NCI-H510A treated with DMSO at 0.1 percent for 48 hours (cell line): ENCODE results near the gene HESX1.
A peak's percentile ranks its signal among the peaks of the same experiment; 100 is the strongest.

Experiments
- DNase-seq: peaks from one replicate; lab custom pipeline; 2025; lab: John Stamatoyannopoulos, UW

Gene HESX1

DNA sequence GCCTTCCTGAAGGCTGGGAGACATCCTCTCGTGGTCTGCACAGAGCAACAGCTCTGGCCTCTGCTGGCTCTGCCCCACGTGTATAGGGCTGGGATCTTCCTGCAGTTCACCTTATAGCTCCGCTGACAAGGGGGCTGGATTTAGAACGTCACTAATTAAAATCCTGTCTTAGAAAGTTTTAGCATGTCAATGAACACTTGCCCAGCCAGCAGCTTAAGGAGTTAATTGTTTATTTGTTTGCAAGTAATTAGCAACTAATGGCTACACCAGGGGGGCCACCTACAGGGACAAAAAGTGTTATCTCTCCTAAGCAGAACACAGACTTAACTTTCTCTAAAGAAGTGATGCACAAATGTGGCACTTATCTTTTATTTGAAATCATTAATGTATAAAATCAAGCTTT lies at the start of gene HESX1:
TSS of gene HESX1 (minus strand) at position 84 of the 403 bp plus-strand sequence. CDS start at position 24, 60 bp downstream.
- no peak for DNase-seq

DNA sequence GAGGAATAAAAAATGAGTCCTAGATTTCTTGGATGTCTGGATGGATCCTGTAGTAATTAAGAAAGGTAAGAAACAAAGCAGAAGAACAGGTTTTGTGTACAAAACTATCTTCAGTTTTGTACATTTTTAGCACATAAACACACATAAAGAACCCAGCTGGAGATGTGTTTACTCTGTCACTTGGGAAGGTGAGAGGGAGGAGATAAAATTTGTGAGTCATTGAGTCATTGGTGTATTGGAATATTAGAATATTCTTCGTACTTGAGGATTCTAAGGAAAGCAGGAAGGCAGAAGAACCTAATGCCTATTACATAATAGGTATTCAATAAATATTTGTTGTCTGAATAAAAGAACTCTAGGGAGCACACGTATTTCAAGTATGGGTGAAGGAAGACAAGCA lies 45.2 kb upstream of the HESX1 start:
- no peak for DNase-seq

GRCh38 chr3:57234613-57235575 lies 35.1 kb upstream of the HESX1 start:
- no peak for DNase-seq

GRCh38 chr3:57233799-57234198 lies 34.0 kb upstream of the HESX1 start:
- no peak for DNase-seq

DNA sequence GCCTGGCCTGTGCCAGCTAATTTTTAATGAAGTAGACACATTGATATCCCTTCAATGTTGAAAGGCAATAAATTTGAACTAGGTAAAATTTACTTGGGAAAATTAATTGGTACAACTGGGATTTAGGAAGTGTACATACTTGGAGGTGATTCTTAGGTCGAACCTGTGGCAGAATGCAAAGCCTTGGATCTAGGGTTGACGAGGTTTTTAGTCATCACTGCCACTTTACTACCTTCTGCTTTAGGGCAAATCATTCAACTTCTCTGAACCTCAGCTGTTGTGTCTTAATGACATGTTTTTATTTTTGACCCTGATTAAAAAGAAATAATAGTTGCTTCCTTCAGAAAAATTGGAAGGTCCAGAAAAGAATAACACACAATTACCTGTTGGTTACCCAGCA lies 30.2 kb upstream of the HESX1 start:
- DNase-seq: no peak

DNA sequence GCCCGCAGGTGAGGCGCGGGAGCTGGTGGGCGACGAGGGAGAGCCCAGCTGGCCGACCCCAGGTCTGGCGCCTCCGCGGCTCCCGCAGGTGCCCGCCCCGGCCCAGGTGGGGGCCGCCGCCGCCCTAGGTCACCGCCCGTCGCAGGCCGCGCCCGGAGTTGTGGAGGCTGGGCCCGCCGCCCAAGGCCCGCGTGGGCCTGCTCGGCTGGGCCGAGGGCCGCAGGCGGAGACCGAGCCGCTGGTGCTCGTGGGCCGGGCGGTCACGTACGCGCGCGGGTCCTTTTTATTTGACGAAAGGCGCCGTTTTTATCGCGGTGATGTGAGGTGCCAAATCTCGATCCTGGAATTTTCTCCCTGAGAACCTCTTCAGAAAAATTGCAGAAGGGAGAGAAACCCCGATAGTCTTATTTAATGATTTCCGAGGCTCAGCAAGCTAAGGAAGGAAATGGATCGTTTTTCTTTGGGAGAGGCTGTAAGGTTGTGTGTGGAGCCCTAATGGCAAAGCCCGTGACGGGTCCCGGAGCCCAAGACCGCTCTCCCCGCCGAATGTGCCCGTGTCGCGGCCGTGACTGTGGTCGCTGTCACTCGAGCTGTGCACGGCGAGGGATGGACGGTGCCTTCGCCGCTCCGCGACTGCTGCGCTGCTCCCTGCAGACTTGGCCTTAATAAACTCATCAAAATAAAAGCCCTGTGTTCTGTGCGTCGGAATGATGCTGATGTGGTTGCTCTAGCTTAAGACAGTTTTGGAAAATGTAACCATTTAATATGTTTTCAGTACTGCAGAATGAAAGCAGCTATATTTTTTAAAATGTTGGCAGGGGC lies 28.4 kb upstream of the HESX1 start:
- DNase-seq: no peak

GRCh38 chr3:57227204-57227929 lies 27.6 kb upstream of the HESX1 start, which contains the start of gene APPL1:
Gene APPL1 (plus strand): TSS chr3:57227729. CDS start chr3:57227884, 155 bp downstream.
- peak; percentile 82 for DNase-seq

- no peak for DNase-seq
These were observed 26.4 kb upstream of the HESX1 start for GRCh38 chr3:57226176-57226575.

GRCh38 chr3:57224856-57225255 lies 25.1 kb upstream of the HESX1 start:
- no peak for DNase-seq

DNA sequence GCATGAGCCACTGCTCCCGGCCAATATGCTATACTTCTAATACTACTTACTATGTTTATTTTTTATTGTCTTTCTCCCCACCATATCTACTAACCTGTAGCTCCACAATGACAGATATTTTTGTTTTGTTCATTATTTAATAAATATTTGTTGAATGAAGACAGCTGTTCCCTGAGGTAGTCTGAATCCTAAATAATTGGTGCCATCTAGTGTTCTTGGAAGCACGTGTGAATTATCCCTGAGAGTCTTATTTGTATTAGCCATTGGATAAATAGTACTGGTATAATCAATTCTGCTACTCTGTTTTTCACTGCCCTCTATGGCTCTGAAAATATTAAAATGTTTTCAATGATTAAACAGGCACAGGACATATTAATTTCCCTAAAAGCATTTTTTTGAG lies 22.1 kb upstream of the HESX1 start:
- peak; percentile 6 for DNase-seq

DNA sequence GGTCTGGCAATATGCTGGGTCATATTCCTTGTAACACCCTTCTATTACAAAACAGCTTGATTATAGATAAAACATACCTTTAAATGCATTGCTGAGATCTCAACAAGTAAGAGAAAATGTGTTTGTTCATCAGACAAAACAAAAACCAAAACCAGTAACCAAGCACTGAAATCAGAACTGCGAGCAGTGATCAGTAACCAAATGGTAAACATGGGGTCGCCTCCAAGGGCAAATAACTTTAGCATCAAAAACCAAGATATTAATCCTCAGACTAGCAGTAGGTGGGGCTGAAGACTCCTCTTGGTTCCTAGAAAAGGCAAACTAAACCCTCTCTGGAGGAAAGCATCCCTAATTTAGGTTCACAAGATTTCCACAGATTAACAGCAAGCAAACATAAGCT lies 6.6 kb upstream of the HESX1 start:
- no peak for DNase-seq

DNA sequence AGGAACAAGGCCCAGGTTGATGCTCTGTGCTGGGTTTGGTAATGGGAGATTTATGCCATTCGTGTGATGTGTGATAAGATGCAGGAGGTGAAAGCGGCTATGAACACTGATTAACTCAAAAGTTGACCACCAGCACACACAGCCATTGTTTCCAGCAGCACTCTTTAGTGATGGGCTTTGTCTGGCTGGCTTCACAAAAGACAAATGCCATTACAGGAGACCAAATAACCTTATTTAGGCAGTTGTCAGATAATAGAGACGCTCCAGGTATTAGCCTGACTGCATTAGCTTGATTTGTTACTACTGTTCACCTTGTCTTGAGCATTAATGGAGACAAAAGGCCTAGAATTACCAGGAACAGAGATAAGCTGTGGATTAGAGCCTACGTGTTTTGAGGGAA lies 5.1 kb downstream of the HESX1 start:
- DNase-seq: no peak

DNA sequence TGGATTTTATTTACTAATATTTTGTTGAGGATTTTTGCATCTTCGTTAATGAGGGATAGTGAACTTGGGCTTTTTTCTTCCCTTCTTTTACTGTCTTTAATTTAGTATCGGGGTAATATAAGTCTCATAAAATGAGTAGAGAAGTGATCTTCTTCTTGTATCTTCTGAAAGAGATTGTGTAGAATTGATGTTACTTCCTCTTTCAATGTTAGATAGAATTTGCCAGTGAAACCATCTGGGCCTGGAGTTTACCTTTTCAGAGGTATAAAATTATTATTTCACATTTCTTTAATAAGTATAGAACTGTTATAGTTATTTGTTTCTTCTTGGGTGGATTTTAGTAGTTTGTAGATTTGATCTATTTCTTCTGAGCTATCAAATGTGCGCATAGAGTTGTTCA lies 7.8 kb downstream of the HESX1 start:
- no peak for DNase-seq

GRCh38 chr3:57184526-57184925 lies 15.3 kb downstream of the HESX1 start:
- no peak for DNase-seq

DNA sequence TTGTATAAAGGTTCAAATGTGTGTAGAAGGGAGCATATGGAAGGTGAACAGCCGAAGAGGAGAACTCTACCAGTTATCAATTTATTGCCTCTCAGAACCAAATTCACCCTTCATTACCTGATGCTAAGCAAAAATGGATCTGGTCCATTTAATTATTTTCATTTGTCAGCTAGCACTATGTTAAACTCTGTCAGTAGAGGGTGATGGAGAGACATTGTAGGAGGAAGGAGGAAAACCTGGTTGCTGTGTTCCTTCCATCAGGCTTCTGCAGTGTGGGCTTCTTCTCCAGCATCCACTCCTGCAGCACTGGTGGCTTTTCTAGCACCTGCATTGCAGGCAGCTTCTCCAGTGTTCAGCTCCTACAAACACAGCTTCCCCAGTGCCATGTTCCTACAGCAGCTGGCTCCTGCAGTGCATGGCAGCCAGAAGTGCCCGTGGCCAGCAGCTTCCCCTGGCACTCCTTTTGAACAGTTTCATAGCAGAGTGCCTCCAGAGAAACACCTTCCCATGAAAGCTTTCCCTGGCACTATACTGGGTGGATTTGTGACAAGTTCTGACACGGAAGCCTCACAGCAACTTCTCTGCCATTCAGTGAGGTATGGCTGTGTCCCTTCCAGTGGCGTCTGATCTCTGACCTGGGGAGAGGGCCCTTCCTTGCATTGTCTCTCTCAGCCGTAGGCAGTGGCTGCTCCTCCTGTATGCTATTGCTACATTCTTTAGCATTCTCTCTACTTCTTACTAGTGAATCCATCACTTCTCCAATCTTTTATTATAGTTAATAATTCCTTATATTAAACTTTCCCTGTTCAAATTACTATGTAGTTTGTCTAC lies 20.0 kb downstream of the HESX1 start:
- DNase-seq: peak; percentile 3

DNA sequence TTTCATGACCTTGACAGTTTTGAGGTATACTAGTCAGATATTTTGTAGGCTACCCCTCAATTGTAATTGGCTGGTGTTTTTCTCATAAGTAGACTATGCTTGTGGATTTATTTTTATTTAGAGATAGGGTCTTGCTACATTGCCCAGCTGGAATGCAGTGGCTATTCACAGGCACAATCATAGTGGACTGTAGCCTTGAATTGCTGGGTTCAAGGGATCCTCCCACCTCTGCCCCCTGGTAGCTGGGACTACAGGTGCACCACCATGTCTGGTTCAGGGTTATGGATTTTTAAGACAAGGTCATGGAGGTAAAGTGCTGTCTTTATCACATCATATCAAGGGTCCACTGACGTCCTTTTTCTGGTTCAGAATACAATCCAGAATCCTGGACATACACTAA lies 23.7 kb downstream of the HESX1 start:
- DNase-seq: no peak

GRCh38 chr3:57173687-57174086 lies 26.1 kb downstream of the HESX1 start:
- no peak for DNase-seq

DNA sequence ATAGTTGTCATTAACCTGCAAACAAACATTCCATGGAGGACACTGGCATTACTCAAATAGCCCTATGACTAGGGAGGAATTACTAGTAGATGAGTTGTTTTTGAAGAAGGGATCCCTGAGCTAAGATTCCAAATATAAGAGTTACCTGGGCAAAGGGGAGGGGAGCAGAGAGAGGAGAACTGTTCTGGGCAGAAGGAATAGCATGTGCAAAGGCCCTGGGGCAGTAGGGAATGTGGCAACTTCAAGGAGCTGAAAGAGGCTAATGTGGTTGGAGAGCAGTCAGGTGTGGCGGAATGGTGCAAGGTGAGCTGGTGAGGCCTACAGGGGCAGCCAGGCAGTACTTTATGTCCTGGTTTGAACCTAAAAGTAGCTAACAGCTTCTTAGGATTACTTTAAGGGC lies 28.8 kb downstream of the HESX1 start:
- DNase-seq: no peak

DNA sequence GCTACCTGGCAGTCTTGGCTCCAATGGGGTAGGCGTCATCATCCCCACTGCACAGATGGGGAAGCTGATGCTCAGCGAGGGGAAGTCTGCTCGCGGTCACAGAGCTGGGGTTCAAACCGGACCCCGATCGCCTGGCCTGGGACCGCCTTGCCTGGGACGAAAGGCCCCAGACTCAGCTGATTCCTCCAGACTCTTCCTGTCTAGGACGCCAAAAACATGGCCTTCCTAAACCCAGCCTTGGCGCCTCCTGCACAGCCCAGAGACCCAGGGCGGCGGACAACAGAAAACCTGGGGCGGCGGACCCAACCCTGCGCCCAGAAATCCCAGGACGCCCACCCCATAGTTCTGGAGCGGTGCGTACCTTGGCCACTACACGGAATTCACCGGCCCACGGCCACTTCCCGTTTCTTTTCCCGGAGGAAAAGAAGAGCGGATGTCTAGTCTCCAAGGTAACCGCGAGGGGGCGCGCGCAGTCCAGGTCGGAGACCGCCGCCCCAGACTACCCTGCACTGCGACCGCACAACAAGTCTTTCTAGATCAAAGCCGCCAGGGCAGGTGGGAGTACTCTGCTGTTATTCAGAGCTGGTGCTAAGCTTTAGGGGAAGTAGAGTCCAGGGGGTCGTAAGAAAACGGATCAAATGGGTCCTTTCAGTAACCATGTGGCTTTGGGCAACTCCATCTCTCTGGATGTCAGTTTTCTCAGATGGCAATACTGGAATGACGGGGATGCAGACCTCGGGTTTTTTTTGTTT lies 29.7 kb downstream of the HESX1 start:
- peak; percentile 75 for DNase-seq

DNA sequence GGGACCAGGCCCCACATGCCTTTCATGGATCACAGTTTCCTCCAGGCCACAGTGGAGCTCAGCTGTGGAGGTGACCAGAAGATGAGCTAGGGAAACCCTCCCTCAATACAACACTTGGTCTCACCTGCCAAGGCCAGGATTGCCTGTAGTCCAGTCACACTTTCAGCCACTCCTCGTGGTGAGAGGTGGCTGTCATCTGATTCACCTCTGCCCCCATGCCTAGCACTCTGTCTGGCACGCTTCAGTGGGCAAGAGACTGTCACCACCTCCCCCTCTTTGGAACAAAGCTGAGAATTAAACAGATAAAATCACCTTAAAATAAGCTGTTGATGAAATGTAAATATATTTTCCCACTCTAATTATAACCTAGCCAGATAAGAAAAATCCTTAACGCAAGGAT lies 30.7 kb downstream of the HESX1 start:
- no peak for DNase-seq

GRCh38 chr3:57168151-57168550 lies 31.6 kb downstream of the HESX1 start:
- DNase-seq: no peak
